Activated T-helper 1 cell treated with anti-CD3 and anti-CD28 coated beads, Interleukin-12 subunit alpha, Interleukin-12 subunit beta, Interleukin-2, Interleukin-4 antibody, amounts not matched to agents 30 ng/mL and 10 ng/mL and 1 ng/mL, durations not matched to agents 14 hours and 24 hours and 36 hours (primary cell): Measurements from ENCODE around the gene FBXO42. TPM values are rescaled to one million over a fixed set of nuclear protein-coding genes. Genes with fewer than 3 reads are reported as not detected.

Experiments
- DNase-seq: peaks from one replicate; pipeline ENCODE4 v3.0.0; 2021; ENCODE audit warnings: low spot score
- H3K27ac Mint-ChIP-seq: one replicate; pipeline ENCODE4 v1.8.0; 2021; ENCODE audit warnings: mild to moderate bottlenecking, mixed read lengths
- H3K27me3 Mint-ChIP-seq: one replicate; pipeline ENCODE4 v1.8.0; 2022; ENCODE audit warnings: mild to moderate bottlenecking, moderate library complexity, mixed read lengths; ENCODE audit not compliant: insufficient read depth
- H3K36me3 Mint-ChIP-seq: one replicate; pipeline ENCODE4 v1.8.0; 2021; ENCODE audit warnings: low read depth, mixed read lengths
- H3K4me1 Mint-ChIP-seq: one replicate; pipeline ENCODE4 v1.8.0; 2021; ENCODE audit warnings: low read depth, mixed read lengths
- H3K4me3 Mint-ChIP-seq: one replicate; pipeline ENCODE4 v1.8.0; 2021; ENCODE audit warnings: mild to moderate bottlenecking, moderate library complexity, mixed read lengths
- H3K9me3 Mint-ChIP-seq: one replicate; pipeline ENCODE4 v1.8.0; 2021; ENCODE audit warnings: mixed read lengths
- intact Hi-C: fragments of 100-400 bp; cut with micrococcal nuclease; formaldehyde crosslinking; loops from one replicate; pipeline ENCODE4 v1.15.1; 2024
- total RNA-seq: library from RNA; stranded (reverse); gene quantifications from 2 replicates; pipeline ENCODE4 v1.2.3, GENCODE V29; 2022

Gene FBXO42
- 17.1 and 19.1 TPM in 2 replicates for total RNA-seq

- DNase-seq: peak; percentile 94
- H3K4me3 Mint-ChIP-seq: peak within 1 kb of the TSS; percentile 97
- intact Hi-C loops: loop anchor here (1.0 to 5.0 kb wide), 6 partner anchors 15 to 825 kb away; partner anchors contain the start of genes CPLANE2, DNAJC16 and SZRD1
- H3K27me3 Mint-ChIP-seq: no peaks in the 10 kb centered on the region
- H3K9me3 Mint-ChIP-seq: no peaks in the 10 kb centered on the region
- peaks cover 5% of the 10 kb centered on the region for H3K36me3 Mint-ChIP-seq
- peaks cover 29% of the 10 kb centered on the region for H3K4me1 Mint-ChIP-seq
- H3K27ac Mint-ChIP-seq: peak within 1 kb of the TSS; percentile 88
Measured at GRCh38 chr1:16351994-16352841, at the start of gene FBXO42. TSS of gene FBXO42 (minus strand) at chr1:16352480. CDS start at chr1:16315418, 37,062 bp downstream.

- Mint-ChIP-seq H3K9me3 (no peaks in the 10 kb centered on the region), H3K27me3 (no peaks in the 10 kb centered on the region), H3K36me3 (peaks cover 27% of the 10 kb centered on the region), H3K27ac (peak overlapping the region; percentile 16), H3K4me1 (peaks cover 15% of the 10 kb centered on the region), H3K4me3 (no peak overlapping the region)
- no peak for DNase-seq
- intact Hi-C loops: no loop called here
Measured at GRCh38 chr1:16398371-16398953, 46.2 kb upstream of the FBXO42 start.

- H3K27ac Mint-ChIP-seq: peak overlapping the region; percentile 68
- DNase-seq: no peak
- intact Hi-C loops: no loop called here
- H3K36me3 Mint-ChIP-seq: peaks cover 33% of the 10 kb centered on the region
- no peaks in the 10 kb centered on the region for H3K9me3 Mint-ChIP-seq
- H3K4me1 Mint-ChIP-seq: peaks cover 28% of the 10 kb centered on the region
- no peaks in the 10 kb centered on the region for H3K27me3 Mint-ChIP-seq
- H3K4me3 Mint-ChIP-seq: no peak overlapping the region
Measured at GRCh38 chr1:16397120-16397519, 44.8 kb upstream of the FBXO42 start.

GRCh38 chr1:16396591-16396990 lies 44.3 kb upstream of the FBXO42 start:
- intact Hi-C loops: no loop called here
- Mint-ChIP-seq H3K4me3 (no peak overlapping the region), H3K27ac (no peak overlapping the region), H3K9me3 (no peaks in the 10 kb centered on the region), H3K36me3 (peaks cover 30% of the 10 kb centered on the region), H3K27me3 (no peaks in the 10 kb centered on the region), H3K4me1 (peaks cover 34% of the 10 kb centered on the region)
- no peak for DNase-seq

GRCh38 chr1:16394977-16395376 lies 42.7 kb upstream of the FBXO42 start:
- intact Hi-C loops: no loop called here
- Mint-ChIP-seq H3K36me3 (peaks cover 34% of the 10 kb centered on the region), H3K27ac (no peak overlapping the region), H3K4me3 (no peak overlapping the region), H3K27me3 (no peaks in the 10 kb centered on the region), H3K4me1 (peaks cover 50% of the 10 kb centered on the region), H3K9me3 (no peaks in the 10 kb centered on the region)
- no peak for DNase-seq

GRCh38 chr1:16393570-16394521 lies 41.6 kb upstream of the FBXO42 start:
- H3K27ac Mint-ChIP-seq: peak overlapping the region; percentile 18
- H3K9me3 Mint-ChIP-seq: no peaks in the 10 kb centered on the region
- peaks cover 28% of the 10 kb centered on the region for H3K36me3 Mint-ChIP-seq
- H3K4me3 Mint-ChIP-seq: no peak overlapping the region
- H3K4me1 Mint-ChIP-seq: peaks cover 52% of the 10 kb centered on the region
- intact Hi-C loops: no loop called here
- H3K27me3 Mint-ChIP-seq: no peaks in the 10 kb centered on the region
- DNase-seq: no peak

GRCh38 chr1:16392740-16393569 lies 40.7 kb upstream of the FBXO42 start:
- Mint-ChIP-seq H3K4me1 (peaks cover 52% of the 10 kb centered on the region), H3K9me3 (no peaks in the 10 kb centered on the region), H3K36me3 (peaks cover 26% of the 10 kb centered on the region), H3K27me3 (no peaks in the 10 kb centered on the region), H3K4me3 (no peak overlapping the region), H3K27ac (peak overlapping the region; percentile 76)
- DNase-seq: no peak
- intact Hi-C loops: no loop called here

- Mint-ChIP-seq H3K9me3 (no peaks in the 10 kb centered on the region), H3K36me3 (peaks cover 22% of the 10 kb centered on the region), H3K27me3 (no peaks in the 10 kb centered on the region), H3K27ac (peak overlapping the region; percentile 76), H3K4me1 (peaks cover 65% of the 10 kb centered on the region), H3K4me3 (no peak overlapping the region)
- no peak for DNase-seq
- intact Hi-C loops: no loop called here
Measured at GRCh38 chr1:16391411-16391810, 39.1 kb upstream of the FBXO42 start.

- H3K9me3 Mint-ChIP-seq: no peaks in the 10 kb centered on the region
- H3K27ac Mint-ChIP-seq: peak overlapping the region; percentile 80
- DNase-seq: peak; percentile 6
- no peaks in the 10 kb centered on the region for H3K27me3 Mint-ChIP-seq
- H3K4me3 Mint-ChIP-seq: peak overlapping the region; percentile 70
- peaks cover 10% of the 10 kb centered on the region for H3K36me3 Mint-ChIP-seq
- intact Hi-C loops: loop anchor here (2.0 kb wide), 1 partner anchor 15 kb away; no protein-coding TSS in a partner anchor
- peaks cover 66% of the 10 kb centered on the region for H3K4me1 Mint-ChIP-seq
Measured at GRCh38 chr1:16387201-16388188, 35.2 kb upstream of the FBXO42 start.

- intact Hi-C loops: loop anchor here (2.0 kb wide), 1 partner anchor 14 kb away; no protein-coding TSS in a partner anchor
- Mint-ChIP-seq H3K36me3 (peaks cover 12% of the 10 kb centered on the region), H3K4me1 (peaks cover 57% of the 10 kb centered on the region), H3K4me3 (peak overlapping the region; percentile 35), H3K27ac (peak overlapping the region; percentile 63), H3K9me3 (no peaks in the 10 kb centered on the region), H3K27me3 (no peaks in the 10 kb centered on the region)
- no peak for DNase-seq
Measured at GRCh38 chr1:16386454-16387113, 34.3 kb upstream of the FBXO42 start.
